Trophoblast cell (in vitro differentiated cells and primary cell): ENCODE measurements around the gene LGALS14.
"Not testable (repeated sequence)": the region's sequence is repeated elsewhere in the genome, so short reads cannot be mapped to it uniquely, and the experiment has no call there.

ENCODE experiments used
- DNase-seq, 2 donors: peaks; one replicate each; pipeline ENCODE4 v3.0.0-alpha.2; 2016
- H2AFZ ChIP-seq: 2 replicates; pipeline ENCODE4 v1.6.1; 2013; ENCODE audit warnings: low read length, moderate library complexity, mild to moderate bottlenecking; ENCODE audit not compliant: insufficient read depth, poor library complexity
- H2AK5ac ChIP-seq: 2 replicates; pipeline ENCODE4 v1.6.1; 2013; ENCODE audit warnings: mild to moderate bottlenecking, low read length
- H2BK120ac ChIP-seq: 2 replicates; pipeline ENCODE4 v1.6.1; 2013; ENCODE audit warnings: low read length, mild to moderate bottlenecking, moderate library complexity; ENCODE audit not compliant: insufficient read depth, poor library complexity
- H2BK12ac ChIP-seq: 2 replicates; pipeline ENCODE4 v1.6.1; 2013; ENCODE audit warnings: mild to moderate bottlenecking, low read length, moderate library complexity
- H2BK5ac ChIP-seq: 2 replicates; pipeline ENCODE4 v1.6.1; 2013; ENCODE audit warnings: low read length, low read depth, moderate library complexity, mild to moderate bottlenecking; ENCODE audit not compliant: poor library complexity
- H3K14ac ChIP-seq: 2 replicates; pipeline ENCODE4 v1.6.1; 2013; ENCODE audit warnings: mild to moderate bottlenecking, low read length
- H3K18ac ChIP-seq: 2 replicates; pipeline ENCODE4 v1.6.1; 2013; ENCODE audit warnings: mild to moderate bottlenecking, low read length
- H3K23ac ChIP-seq: 2 replicates; pipeline ENCODE4 v1.6.1; 2013; ENCODE audit warnings: low read length
- H3K27ac ChIP-seq: 2 replicates; pipeline ENCODE4 v1.5.1; 2013; ENCODE audit warnings: low read depth, mild to moderate bottlenecking, inconsistent platforms, low read length, moderate library complexity
- H3K27me3 ChIP-seq: 2 replicates; pipeline ENCODE4 v1.6.1; 2013; ENCODE audit warnings: inconsistent platforms, mild to moderate bottlenecking, low read length, moderate library complexity; ENCODE audit not compliant: insufficient read depth
- H3K36me3 ChIP-seq, 2 experiments: 1 replicate in 1 of 2; 2 replicates in 1 of 2; pipeline ENCODE4 v1.6.1; 2013; ENCODE audit warnings: low read length in 2 of 2, mild to moderate bottlenecking in 2 of 2, moderate library complexity in 1 of 2; ENCODE audit not compliant: insufficient read depth in 2 of 2, control insufficient read depth in 1 of 2
- H3K4ac ChIP-seq: 2 replicates; pipeline ENCODE4 v1.6.1; 2013; ENCODE audit warnings: low read depth, mild to moderate bottlenecking, low read length, moderate library complexity
- H3K4me1 ChIP-seq, 2 experiments: 1 replicate in 1 of 2; 2 replicates in 1 of 2; pipeline ENCODE4 v1.6.1; 2013; ENCODE audit warnings: low read length in 2 of 2, mild to moderate bottlenecking in 2 of 2, moderate library complexity in 1 of 2; ENCODE audit not compliant: insufficient read depth in 2 of 2, control insufficient read depth in 1 of 2
- H3K4me2 ChIP-seq: 2 replicates; pipeline ENCODE4 v1.6.1; 2013; ENCODE audit warnings: inconsistent platforms, mild to moderate bottlenecking, low read length, moderate library complexity
- H3K4me3 ChIP-seq: 2 replicates; pipeline ENCODE4 v1.5.1; 2013; ENCODE audit warnings: mild to moderate bottlenecking, low read depth, low read length, inconsistent platforms
- H3K79me1 ChIP-seq: one replicate; pipeline ENCODE4 v1.6.1; 2013; ENCODE audit warnings: low read length
- H3K79me2 ChIP-seq: 2 replicates; pipeline ENCODE4 v1.6.1; 2013; ENCODE audit warnings: low read length, mild to moderate bottlenecking; ENCODE audit not compliant: control insufficient read depth, insufficient read depth, poor library complexity
- H3K9ac ChIP-seq: 2 replicates; pipeline ENCODE4 v1.6.1; 2013; ENCODE audit warnings: mild to moderate bottlenecking, low read length
- H3K9me3 ChIP-seq: 2 replicates; pipeline ENCODE4 v1.6.1; 2013; ENCODE audit warnings: low read depth, mild to moderate bottlenecking, control low read depth, inconsistent platforms, low read length; ENCODE audit not compliant: insufficient read depth
- H4K12ac ChIP-seq: 2 replicates; pipeline ENCODE4 v1.6.1; 2013; ENCODE audit warnings: low read depth, mild to moderate bottlenecking, low read length, moderate library complexity
- H4K8ac ChIP-seq: 2 replicates; pipeline ENCODE4 v1.6.1; 2013; ENCODE audit warnings: low read depth, mild to moderate bottlenecking, low read length, moderate library complexity
- H4K91ac ChIP-seq: one replicate; pipeline ENCODE4 v1.6.1; 2013; ENCODE audit warnings: low read depth, mild to moderate bottlenecking, low read length, moderate library complexity
- WGBS: extraction: QIAGEN DNeasy Blood & Tissue Kit; methylation state at CpG from one replicate; pipeline ENCODE4 v1.1.7; 2013; ENCODE audit warnings: missing lambda C conversion rate; ENCODE audit not compliant: insufficient read length, insufficient coverage; ENCODE audit errors: extremely low coverage; 5-methylcytosine and 5-hydroxymethylcytosine counted together

LGALS14 gene

DNA sequence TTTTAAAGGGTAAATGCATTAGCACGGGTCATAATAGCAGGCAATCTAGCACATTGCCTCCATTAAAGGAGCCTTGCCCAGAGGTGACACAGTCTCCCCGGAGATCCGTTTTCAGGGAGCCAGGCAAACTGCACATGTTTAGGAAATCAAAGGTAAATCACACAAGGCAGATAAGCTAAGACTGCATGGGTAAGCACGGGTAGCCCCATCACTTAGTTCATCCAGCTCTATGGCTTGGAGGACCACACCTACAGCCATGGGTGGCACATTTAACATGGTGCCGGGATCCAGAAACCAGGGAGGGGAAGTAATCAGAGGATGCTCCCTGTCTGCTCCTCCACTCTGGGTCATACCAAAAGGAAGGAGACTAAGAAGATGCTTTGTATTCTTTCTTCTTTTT lies 31.8 kb upstream of the LGALS14 start:
- Histone ChIP-seq H3K4me2 (no peak overlapping the region), H2AFZ (no peak overlapping the region), H4K12ac (no peak overlapping the region), H3K36me3 (no peaks in the 10 kb centered on the region), H3K79me1 (no peaks in the 10 kb centered on the region), H4K91ac (no peak overlapping the region), H3K4me3 (no peak overlapping the region), H2BK5ac (no peak overlapping the region), H3K9ac (no peak overlapping the region), H2BK120ac (no peak overlapping the region), H3K18ac (no peak overlapping the region), H3K27ac (no peak overlapping the region), H3K14ac (no peak overlapping the region), H2AK5ac (no peak overlapping the region), H3K9me3 (no peaks in the 10 kb centered on the region), H4K8ac (no peak overlapping the region), H3K79me2 (no peaks in the 10 kb centered on the region), H3K27me3 (no peaks in the 10 kb centered on the region), H2BK12ac (peak overlapping the region; percentile 58), H3K4ac (no peak overlapping the region), H3K4me1 (no peaks in the 10 kb centered on the region), H3K23ac (no peak overlapping the region)
- no peak for DNase-seq
- WGBS = no CpG with 5 or more reads among the region's 5 CpGs

DNA sequence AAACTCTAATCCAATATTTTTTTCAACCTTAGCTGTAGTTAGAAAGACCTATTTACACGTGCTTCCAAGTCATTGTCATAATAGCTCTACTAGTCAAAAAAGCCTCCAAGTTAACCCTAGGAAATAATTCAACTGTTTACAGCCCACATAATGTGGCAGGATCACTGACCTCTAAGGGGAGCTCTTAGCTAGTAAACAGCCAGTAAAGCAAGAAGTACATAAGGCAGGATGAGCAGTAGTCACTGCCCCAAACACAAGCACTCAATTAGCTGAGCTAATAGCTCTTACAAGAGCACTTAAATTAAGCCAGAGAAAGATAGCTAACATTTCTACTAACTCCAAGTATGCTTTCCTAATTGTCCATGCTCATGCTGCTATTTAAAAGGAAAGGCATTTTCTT lies 30.4 kb upstream of the LGALS14 start:
- not testable (repeated sequence) for H3K4ac ChIP-seq, H3K4me3 ChIP-seq, H4K8ac ChIP-seq, H3K4me1 ChIP-seq, H3K27ac ChIP-seq, H3K27me3 ChIP-seq, H2AFZ ChIP-seq, H3K79me1 ChIP-seq, H3K14ac ChIP-seq, H3K9me3 ChIP-seq, H3K9ac ChIP-seq, H4K91ac ChIP-seq, H3K18ac ChIP-seq, H3K79me2 ChIP-seq, H3K36me3 ChIP-seq, H2BK5ac ChIP-seq, H2BK120ac ChIP-seq, H3K4me2 ChIP-seq, H2AK5ac ChIP-seq, H4K12ac ChIP-seq, H3K23ac ChIP-seq, H2BK12ac ChIP-seq
- DNase-seq = peak; percentile 12 to 63
- WGBS = no CpG with 5 or more reads among the region's 1 CpG

- no peak overlapping the region for H2BK120ac ChIP-seq
- no peak overlapping the region for H2BK12ac ChIP-seq
- H3K4me1 ChIP-seq = no peaks in the 10 kb centered on the region
- no peak overlapping the region for H3K9ac ChIP-seq
- no peak overlapping the region for H3K4me3 ChIP-seq
- H4K91ac ChIP-seq = no peak overlapping the region
- no peak overlapping the region for H3K4me2 ChIP-seq
- H3K14ac ChIP-seq = no peak overlapping the region
- WGBS = no CpG with 5 or more reads among the region's 3 CpGs
- H3K79me2 ChIP-seq = no peaks in the 10 kb centered on the region
- no peak overlapping the region for H4K12ac ChIP-seq
- H3K23ac ChIP-seq = no peak overlapping the region
- H4K8ac ChIP-seq = no peak overlapping the region
- H2BK5ac ChIP-seq = no peak overlapping the region
- DNase-seq = no peak
- H2AFZ ChIP-seq = no peak overlapping the region
- no peak overlapping the region for H3K27ac ChIP-seq
- no peaks in the 10 kb centered on the region for H3K36me3 ChIP-seq
- no peak overlapping the region for H3K4ac ChIP-seq
- no peaks in the 10 kb centered on the region for H3K27me3 ChIP-seq
- H3K79me1 ChIP-seq = no peaks in the 10 kb centered on the region
- H2AK5ac ChIP-seq = no peak overlapping the region
- H3K9me3 ChIP-seq = no peaks in the 10 kb centered on the region
- H3K18ac ChIP-seq = no peak overlapping the region
Observed at GRCh38 chr19:39676004-39676403, 28.3 kb upstream of the LGALS14 start.

GRCh38 chr19:39677961-39678889 lies 26.1 kb upstream of the LGALS14 start:
- Histone ChIP-seq H3K18ac (no peak overlapping the region), H3K4ac (no peak overlapping the region), H4K91ac (no peak overlapping the region), H3K79me2 (no peaks in the 10 kb centered on the region), H3K23ac (no peak overlapping the region), H3K9me3 (no peaks in the 10 kb centered on the region), H3K4me3 (no peak overlapping the region), H2AK5ac (no peak overlapping the region), H3K4me2 (no peak overlapping the region), H2AFZ (no peak overlapping the region), H3K79me1 (no peaks in the 10 kb centered on the region), H3K4me1 (no peaks in the 10 kb centered on the region), H2BK12ac (no peak overlapping the region), H3K27ac (no peak overlapping the region), H3K9ac (no peak overlapping the region), H2BK120ac (no peak overlapping the region), H4K12ac (no peak overlapping the region), H4K8ac (no peak overlapping the region), H3K14ac (no peak overlapping the region), H2BK5ac (no peak overlapping the region), H3K27me3 (no peaks in the 10 kb centered on the region), H3K36me3 (no peaks in the 10 kb centered on the region)
- WGBS = no CpG with 5 or more reads among the region's 10 CpGs
- no peak for DNase-seq
